ENCODE data around the gene MRPL53.

- TF ChIP-seq CTCF (conservative IDR thresholded peaks at IDR 0.05; ENCODE audit: low read depth, low read length) (no peak), CEBPB (IDR thresholded peaks at IDR 0.05; ENCODE audit: low read depth, low read length) (no peak), FOS (IDR thresholded peaks at IDR 0.05; ENCODE audit: low read depth, low read length) (no peak), POLR2A (IDR thresholded peaks at IDR 0.05; ENCODE audit: low read depth, low read length) (no peak), RAD21 (IDR thresholded peaks at IDR 0.05; ENCODE audit: low read length) (no peak), RFX5 (IDR thresholded peaks at IDR 0.05; ENCODE audit: low read depth, low read length) (no peak), ELK1 (IDR thresholded peaks at IDR 0.05; ENCODE audit: borderline replicate concordance, low read depth, low read length) (no peak), MAZ (IDR thresholded peaks at IDR 0.05; ENCODE audit: borderline replicate concordance, low read depth, low read length) (no peak), SMC3 (IDR thresholded peaks at IDR 0.05; ENCODE audit: low read depth, low read length) (no peak), MAFK (IDR thresholded peaks at IDR 0.05; ENCODE audit: low read depth, low read length) (no peak), MXI1 (IDR thresholded peaks at IDR 0.05; ENCODE audit: borderline replicate concordance, low read depth, low read length) (no peak), USF2 (IDR thresholded peaks at IDR 0.05; ENCODE audit: low read depth, low read length) (no peak), RCOR1 (IDR thresholded peaks at IDR 0.05; ENCODE audit: insufficient replicate concordance, low read length) (no peak)
Measured at GRCh38 chr2:74441690-74442482, 30.6 kb downstream of the MRPL53 start, which contains the start of gene RTKN.
